KMS-11 (cell line): ENCODE measurements around the gene TDRD7.

Source experiments
- H2AFZ ChIP-seq: fragments of 200-600 bp; sonication (generic); 2 replicates; pipeline ENCODE4 v1.6.1; 2016; ENCODE audit warnings: antibody characterized with exemption, mixed run types, low read depth
- H3K27ac ChIP-seq: fragments of 200-600 bp; sonication (generic); 2 replicates; pipeline ENCODE4 v1.6.1; 2016; ENCODE audit warnings: mild to moderate bottlenecking, mixed run types
- H3K27me3 ChIP-seq: fragments of 200-600 bp; sonication (generic); 2 replicates; pipeline ENCODE4 v1.6.1; 2017; ENCODE audit warnings: mild to moderate bottlenecking, low read depth, mixed run types, moderate library complexity; ENCODE audit not compliant: insufficient read depth
- H3K36me3 ChIP-seq: fragments of 200-600 bp; sonication (generic); 2 replicates; pipeline ENCODE4 v1.6.1; 2017; ENCODE audit warnings: mild to moderate bottlenecking, mixed run types; ENCODE audit not compliant: insufficient read depth
- H3K4me1 ChIP-seq: fragments of 200-600 bp; sonication (generic); 2 replicates; pipeline ENCODE4 v1.6.1; 2016; ENCODE audit warnings: mild to moderate bottlenecking, low read depth, mixed run types; ENCODE audit not compliant: poor library complexity, severe bottlenecking
- H3K4me2 ChIP-seq: fragments of 200-600 bp; sonication (generic); 2 replicates; pipeline ENCODE4 v1.7.0; 2016; ENCODE audit warnings: mild to moderate bottlenecking, mixed run types
- H3K4me3 ChIP-seq: fragments of 200-600 bp; sonication (generic); IDR thresholded peaks from 2 replicates; pipeline ENCODE4 v1.6.1; 2017; ENCODE audit warnings: low read depth, low read length, mixed read lengths; ENCODE audit not compliant: insufficient read depth
- H3K79me2 ChIP-seq: fragments of 200-600 bp; sonication (generic); 2 replicates; pipeline ENCODE4 v1.6.1; 2016; ENCODE audit warnings: low read depth, mixed run types; ENCODE audit not compliant: insufficient read depth
- H3K9ac ChIP-seq: fragments of 200-600 bp; sonication (generic); 2 replicates; pipeline ENCODE4 v1.6.1; 2016; ENCODE audit warnings: mild to moderate bottlenecking, mixed run types
- H4K20me1 ChIP-seq: fragments of 200-600 bp; sonication (generic); 2 replicates; pipeline ENCODE4 v1.6.1; 2016; ENCODE audit warnings: mild to moderate bottlenecking, mixed run types; ENCODE audit not compliant: insufficient read depth
- CTCF ChIP-seq: fragments of 200-600 bp; sonication (generic); conservative IDR thresholded peaks from 2 replicates; pipeline ENCODE4 v1.6.1; 2017; ENCODE audit warnings: low read depth, mild to moderate bottlenecking, antibody characterized with exemption, low read length, moderate library complexity, mixed read lengths

The TDRD7 gene

GRCh38 chr9:97505845-97506244 is 93.9 kb downstream of the TDRD7 start:
- no peak overlapping the region for H3K9ac ChIP-seq
- H3K4me3 ChIP-seq: no peak overlapping the region
- H2AFZ ChIP-seq: no peak overlapping the region
- 0 out of 2 replicates have a peak, but pooled peaks cover 4% of the 10 kb centered on the region for H3K79me2 ChIP-seq
- no peaks in the 10 kb centered on the region; the same call in 1 of the 2 replicates for H3K27me3 ChIP-seq
- H3K36me3 ChIP-seq: no peaks in the 10 kb centered on the region
- H4K20me1 ChIP-seq: no peaks in the 10 kb centered on the region
- H3K4me2 ChIP-seq: no peak overlapping the region
- peaks cover 22% of the 10 kb centered on the region for H3K4me1 ChIP-seq
- no peak overlapping the region for H3K27ac ChIP-seq
- no peak for TF ChIP-seq CTCF

GRCh38 chr9:97506306-97506705 is 94.4 kb downstream of the TDRD7 start:
- Histone ChIP-seq H3K4me3 (no peak overlapping the region), H3K27ac (no peak overlapping the region), H2AFZ (no peak overlapping the region), H4K20me1 (no peaks in the 10 kb centered on the region), H3K36me3 (no peaks in the 10 kb centered on the region), H3K79me2 (0 out of 2 replicates have a peak, but pooled peaks cover 4% of the 10 kb centered on the region), H3K9ac (no peak overlapping the region), H3K27me3 (no peaks in the 10 kb centered on the region; the same call in 1 of the 2 replicates), H3K4me2 (no peak overlapping the region), H3K4me1 (peaks cover 25% of the 10 kb centered on the region)
- no peak for TF ChIP-seq CTCF

GRCh38 chr9:97506787-97507186 is 94.9 kb downstream of the TDRD7 start:
- TF ChIP-seq CTCF: no peak
- Histone ChIP-seq H3K27ac (no peak overlapping the region), H3K27me3 (no peaks in the 10 kb centered on the region; the same call in 1 of the 2 replicates), H3K4me3 (no peak overlapping the region), H3K9ac (no peak overlapping the region), H3K4me1 (peaks cover 30% of the 10 kb centered on the region), H2AFZ (no peak overlapping the region), H3K36me3 (no peaks in the 10 kb centered on the region), H4K20me1 (no peaks in the 10 kb centered on the region), H3K79me2 (0 out of 2 replicates have a peak, but pooled peaks cover 4% of the 10 kb centered on the region), H3K4me2 (no peak overlapping the region)

GRCh38 chr9:97507428-97507984 is 95.6 kb downstream of the TDRD7 start:
- Histone ChIP-seq H3K27me3 (no peaks in the 10 kb centered on the region; the same call in 1 of the 2 replicates), H3K9ac (no peak overlapping the region), H3K4me2 (no peak overlapping the region), H3K36me3 (no peaks in the 10 kb centered on the region), H4K20me1 (no peaks in the 10 kb centered on the region), H3K4me1 (peaks cover 36% of the 10 kb centered on the region), H3K27ac (no peak overlapping the region), H2AFZ (no peak overlapping the region), H3K79me2 (0 out of 2 replicates have a peak, but pooled peaks cover under 1% of the 10 kb centered on the region), H3K4me3 (no peak overlapping the region)
- TF ChIP-seq CTCF: no peak
